ENCODE results near the gene TCTN3. TPM values are rescaled to one million over a fixed set of nuclear protein-coding genes. Genes with fewer than 3 reads are reported as not detected.
A peak's percentile ranks its signal among the peaks of the same experiment; 100 is the strongest.

Gene TCTN3
- total RNA-seq, 1 experiment from 2014 or later = 41.7 TPM

- Histone ChIP-seq H4K20me1 (ENCODE audit: insufficient read depth) (no peaks in the 10 kb centered on the region), H3K36me3 (ENCODE audit: control insufficient read depth in 1 of 2, insufficient read depth in 2 of 2, low read length in 2 of 2) (peaks cover 36 to 41% of the 10 kb centered on the region in 2 experiments; a peak in 3 of 4 replicates)
- no peak for ATAC-seq
Measured at GRCh38 chr10:95691281-95691680, 2.4 kb downstream of the TCTN3 start.

GRCh38 chr10:95688648-95689047 is 5.1 kb downstream of the TCTN3 start:
- no peak for TF ChIP-seq EZH2 (IDR thresholded peaks at IDR 0.05)
- TF ChIP-seq EZH2phosphoT487 (IDR thresholded peaks at IDR 0.05; ENCODE audit: borderline replicate concordance) = no peak
- 0 out of 6 replicates have a peak, but pooled peaks of 1 of the 3 experiments have one; percentile 11 for TF ChIP-seq CTCF (IDR thresholded peaks at IDR 0.05 in 2 of 3, conservative IDR thresholded peaks at IDR 0.05 in 1 of 3; ENCODE audit: borderline replicate concordance in 1 of 3, insufficient read depth in 1 of 3, low read depth in 2 of 3, low read length in 2 of 3)
- H3K9me2 ChIP-seq (ENCODE audit: insufficient read depth) = no peaks in the 10 kb centered on the region
- intact Hi-C loops (cut with micrococcal nuclease) = no loop called here
- no TSS peak for BruUV-seq (replicated peaks)
- H4K20me1 ChIP-seq (ENCODE audit: insufficient read depth) = no peaks in the 10 kb centered on the region
- peaks cover 45% of the 10 kb centered on the region for H3K79me2 ChIP-seq (ENCODE audit: insufficient read depth, low read length)
- H3K27ac ChIP-seq (ENCODE audit: low read depth, low read length) = no peak overlapping the region
- CTCF ChIA-PET = no interaction called here
- ATAC-seq (no peak), DNase-seq (ENCODE audit: low read depth, low spot score) (no peak)
- H3K27me3 ChIP-seq (ENCODE audit: insufficient read depth, low read length) = no peaks in the 10 kb centered on the region
- H3K4me3 ChIP-seq (replicated peaks in 1 of 2; ENCODE audit: low read depth in 1 of 2, low read length in 2 of 2) = no peak overlapping the region
- no peak overlapping the region for H3K9ac ChIP-seq (ENCODE audit: low read length)
- no peaks in the 10 kb centered on the region for H3K9me3 ChIP-seq (ENCODE audit: control insufficient read depth in 1 of 2, insufficient read depth in 1 of 2, low read depth in 1 of 2, low read length in 2 of 2)
- no peak overlapping the region for H3K4me2 ChIP-seq (ENCODE audit: low read length)
- RAD21 ChIA-PET (ENCODE audit: low non-redundant PET in 1 of 2, low total read pairs in 2 of 2, uncharacterized antibody in 2 of 2, unreplicated experiment in 2 of 2) = interaction anchor here in 1 of 2 experiments (0.6 kb wide), 1 partner anchor 10 kb away, joined by 3 read pairs; no protein-coding TSS in a partner anchor
- H3K4me1 ChIP-seq (ENCODE audit: control insufficient read depth in 1 of 2, insufficient read depth in 2 of 2, low read length in 2 of 2) = peaks cover 5 to 7% of the 10 kb centered on the region in 2 experiments; a peak in 2 of 4 replicates
- POLR2A ChIA-PET = no interaction called here
- no peak overlapping the region for H2AFZ ChIP-seq (ENCODE audit: low read depth, low read length, poor library complexity, severe bottlenecking)
- peaks cover 49 to 64% of the 10 kb centered on the region in 2 experiments; a peak in 3 of 4 replicates for H3K36me3 ChIP-seq (ENCODE audit: control insufficient read depth in 1 of 2, insufficient read depth in 2 of 2, low read length in 2 of 2)

More at GRCh38 chr10:95691281-95691680, 2.4 kb downstream of the TCTN3 start:
- H3K79me2 ChIP-seq (ENCODE audit: insufficient read depth, low read length) = peaks cover 46% of the 10 kb centered on the region
- BruUV-seq (replicated peaks) = no TSS peak
- no peak overlapping the region for H3K4me2 ChIP-seq (ENCODE audit: low read length)
- H3K9me2 ChIP-seq (ENCODE audit: insufficient read depth) = no peaks in the 10 kb centered on the region
- H3K9ac ChIP-seq (ENCODE audit: low read length) = no peak overlapping the region
- H3K4me3 ChIP-seq (replicated peaks in 1 of 2; ENCODE audit: low read depth in 1 of 2, low read length in 2 of 2) = no peak overlapping the region
- H3K27me3 ChIP-seq (ENCODE audit: insufficient read depth, low read length) = no peaks in the 10 kb centered on the region
- RAD21 ChIA-PET (ENCODE audit: low non-redundant PET in 1 of 2, low total read pairs in 2 of 2, uncharacterized antibody in 2 of 2, unreplicated experiment in 2 of 2) = no interaction called here
- intact Hi-C loops (cut with micrococcal nuclease) = no loop called here
- no peak overlapping the region for H3K27ac ChIP-seq (ENCODE audit: low read depth, low read length)
- CTCF ChIA-PET = no interaction called here
- no peak for DNase-seq (ENCODE audit: low read depth, low spot score)
- H3K9me3 ChIP-seq (ENCODE audit: control insufficient read depth in 1 of 2, insufficient read depth in 1 of 2, low read depth in 1 of 2, low read length in 2 of 2) = no peaks in the 10 kb centered on the region
- POLR2A ChIA-PET = no interaction called here
- no peak overlapping the region for H2AFZ ChIP-seq (ENCODE audit: low read depth, low read length, poor library complexity, severe bottlenecking)
- TF ChIP-seq TCF7L2 (IDR thresholded peaks at IDR 0.05; ENCODE audit: borderline replicate concordance, extremely low read depth, insufficient read depth, insufficient read length) = no peak
- TF ChIP-seq SP1 (IDR thresholded peaks at IDR 0.05; ENCODE audit: low read depth) = no peak
- TF ChIP-seq YY1 (IDR thresholded peaks at IDR 0.05; ENCODE audit: extremely low read depth, insufficient replicate concordance, low read depth, low read length) = no peak
- no peak for TF ChIP-seq SIN3A (IDR thresholded peaks at IDR 0.05; ENCODE audit: low read depth)
- no peak for TF ChIP-seq EZH2phosphoT487 (IDR thresholded peaks at IDR 0.05; ENCODE audit: borderline replicate concordance)
- TF ChIP-seq ZNF274 (IDR thresholded peaks at IDR 0.05; ENCODE audit: low read depth, low read length) = no peak
- TF ChIP-seq SRF (IDR thresholded peaks at IDR 0.05; ENCODE audit: low read depth) = no peak
- TF ChIP-seq ZFX (IDR thresholded peaks at IDR 0.05) = no peak
- TF ChIP-seq EGR1 (IDR thresholded peaks at IDR 0.05; ENCODE audit: low read depth) = no peak
- TF ChIP-seq POLR2A (IDR thresholded peaks at IDR 0.05; ENCODE audit: borderline replicate concordance, extremely low read depth, insufficient read depth, insufficient read length) = no peak
- TF ChIP-seq JUND (IDR thresholded peaks at IDR 0.05) = no peak
- TF ChIP-seq FOSL1 (IDR thresholded peaks at IDR 0.05; ENCODE audit: low read depth) = no peak
- no peak for TF ChIP-seq CBX3 (IDR thresholded peaks at IDR 0.05; ENCODE audit: low read depth)
- TF ChIP-seq POLR2AphosphoS5 (IDR thresholded peaks at IDR 0.05; ENCODE audit: low read depth, low read length) = no peak
- no peak for TF ChIP-seq ATF3 (IDR thresholded peaks at IDR 0.05)
- peaks cover 5 to 12% of the 10 kb centered on the region in 2 experiments; a peak in 2 of 4 replicates for H3K4me1 ChIP-seq (ENCODE audit: control insufficient read depth in 1 of 2, insufficient read depth in 2 of 2, low read length in 2 of 2)
